Neural progenitor cell (in vitro differentiated cells): ENCODE measurements around the gene GSTA1.
"Not testable (repeated sequence)": the region's sequence is repeated elsewhere in the genome, so short reads cannot be mapped to it uniquely, and the experiment has no call there.

Source experiments
- EZH2phosphoT487 ChIP-seq: fragments of 200-600 bp; sonication (generic); IDR thresholded peaks from 2 replicates; pipeline ENCODE4 v1.6.1; 2017; ENCODE audit warnings: antibody characterized with exemption
- TF ChIP-seq, protein P1 (sequence below): fragments of 200-600 bp; sonication (generic); IDR thresholded peaks from 2 replicates; pipeline ENCODE4 v1.5.1; 2017; ENCODE audit warnings: antibody characterized with exemption, mild to moderate bottlenecking

DNA sequence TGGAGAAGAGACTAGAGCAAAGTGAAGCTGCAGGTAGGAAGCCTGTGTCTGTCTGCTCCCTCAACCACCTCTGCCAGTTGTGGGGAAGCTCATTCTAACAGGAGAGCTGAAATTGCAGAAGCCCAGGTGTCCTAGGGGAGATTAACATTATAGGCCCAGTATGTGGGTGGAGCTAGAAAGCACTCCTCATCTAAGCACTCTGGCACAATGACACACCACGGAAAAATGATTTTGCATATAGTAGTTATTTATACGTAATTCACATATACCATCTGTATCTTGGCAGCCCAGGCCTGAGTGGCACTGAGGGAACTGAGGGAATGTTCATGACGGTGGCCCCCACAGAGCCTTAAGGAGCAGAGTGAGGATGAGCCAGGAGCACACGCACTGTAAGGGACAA is 27.3 kb upstream of the GSTA1 start:
- TF ChIP-seq, protein P1, sequence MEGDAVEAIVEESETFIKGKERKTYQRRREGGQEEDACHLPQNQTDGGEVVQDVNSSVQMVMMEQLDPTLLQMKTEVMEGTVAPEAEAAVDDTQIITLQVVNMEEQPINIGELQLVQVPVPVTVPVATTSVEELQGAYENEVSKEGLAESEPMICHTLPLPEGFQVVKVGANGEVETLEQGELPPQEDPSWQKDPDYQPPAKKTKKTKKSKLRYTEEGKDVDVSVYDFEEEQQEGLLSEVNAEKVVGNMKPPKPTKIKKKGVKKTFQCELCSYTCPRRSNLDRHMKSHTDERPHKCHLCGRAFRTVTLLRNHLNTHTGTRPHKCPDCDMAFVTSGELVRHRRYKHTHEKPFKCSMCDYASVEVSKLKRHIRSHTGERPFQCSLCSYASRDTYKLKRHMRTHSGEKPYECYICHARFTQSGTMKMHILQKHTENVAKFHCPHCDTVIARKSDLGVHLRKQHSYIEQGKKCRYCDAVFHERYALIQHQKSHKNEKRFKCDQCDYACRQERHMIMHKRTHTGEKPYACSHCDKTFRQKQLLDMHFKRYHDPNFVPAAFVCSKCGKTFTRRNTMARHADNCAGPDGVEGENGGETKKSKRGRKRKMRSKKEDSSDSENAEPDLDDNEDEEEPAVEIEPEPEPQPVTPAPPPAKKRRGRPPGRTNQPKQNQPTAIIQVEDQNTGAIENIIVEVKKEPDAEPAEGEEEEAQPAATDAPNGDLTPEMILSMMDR: not testable (repeated sequence)
- TF ChIP-seq EZH2phosphoT487: not testable (repeated sequence)
